Amniotic epithelial cell (primary cell): ENCODE data around the gene FBXL14.

Source experiments
- DNase-seq: peaks from one replicate; pipeline ENCODE4 v3.0.0-alpha.2; 2010; ENCODE audit warnings: low read depth

Gene FBXL14, protein sequence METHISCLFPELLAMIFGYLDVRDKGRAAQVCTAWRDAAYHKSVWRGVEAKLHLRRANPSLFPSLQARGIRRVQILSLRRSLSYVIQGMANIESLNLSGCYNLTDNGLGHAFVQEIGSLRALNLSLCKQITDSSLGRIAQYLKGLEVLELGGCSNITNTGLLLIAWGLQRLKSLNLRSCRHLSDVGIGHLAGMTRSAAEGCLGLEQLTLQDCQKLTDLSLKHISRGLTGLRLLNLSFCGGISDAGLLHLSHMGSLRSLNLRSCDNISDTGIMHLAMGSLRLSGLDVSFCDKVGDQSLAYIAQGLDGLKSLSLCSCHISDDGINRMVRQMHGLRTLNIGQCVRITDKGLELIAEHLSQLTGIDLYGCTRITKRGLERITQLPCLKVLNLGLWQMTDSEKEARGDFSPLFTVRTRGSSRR

DNA sequence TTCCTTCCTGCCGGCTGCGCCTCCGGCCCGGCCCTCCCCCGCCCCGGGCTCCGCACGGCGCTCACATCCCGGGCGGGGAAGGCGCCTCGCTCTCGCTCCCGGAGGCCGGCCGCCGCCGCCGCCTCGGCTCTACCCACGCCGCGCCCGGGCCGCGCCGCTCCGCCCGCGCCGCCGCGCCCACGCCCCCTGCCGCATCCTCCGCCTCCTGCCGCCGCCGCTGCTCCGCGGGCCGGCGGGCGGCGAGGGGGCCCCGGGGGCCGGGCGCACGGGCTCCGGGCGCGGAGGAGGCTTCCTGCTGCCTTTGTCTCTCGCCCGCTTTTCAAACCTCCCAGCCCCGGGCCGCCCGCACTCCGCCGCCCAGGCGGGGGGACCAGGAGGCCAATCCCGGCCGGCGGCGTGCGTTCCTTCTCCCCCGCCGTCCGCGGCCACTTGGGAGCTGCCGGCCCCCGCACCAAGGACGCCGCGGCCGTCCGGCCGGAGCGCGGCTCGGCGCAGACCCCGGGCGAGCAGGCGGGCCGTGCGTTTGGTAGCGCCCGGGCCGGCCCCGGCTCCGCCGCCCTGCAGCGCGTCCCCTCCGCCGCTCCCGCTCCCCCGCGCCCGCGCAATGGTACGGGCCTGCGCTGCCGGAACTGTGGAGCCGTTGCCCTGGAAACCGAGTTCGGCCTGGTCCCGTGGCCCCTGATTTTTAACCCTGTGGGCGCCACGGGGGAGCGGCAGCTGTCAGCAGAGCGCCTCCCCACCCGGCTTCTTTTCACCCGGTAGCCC, at the start of gene FBXL14:
Gene FBXL14 (minus strand): TSS at position 321 of the 765 bp plus-strand sequence. CDS start 515 bp downstream, outside the sequence.
- peak; percentile 86 for DNase-seq

DNA sequence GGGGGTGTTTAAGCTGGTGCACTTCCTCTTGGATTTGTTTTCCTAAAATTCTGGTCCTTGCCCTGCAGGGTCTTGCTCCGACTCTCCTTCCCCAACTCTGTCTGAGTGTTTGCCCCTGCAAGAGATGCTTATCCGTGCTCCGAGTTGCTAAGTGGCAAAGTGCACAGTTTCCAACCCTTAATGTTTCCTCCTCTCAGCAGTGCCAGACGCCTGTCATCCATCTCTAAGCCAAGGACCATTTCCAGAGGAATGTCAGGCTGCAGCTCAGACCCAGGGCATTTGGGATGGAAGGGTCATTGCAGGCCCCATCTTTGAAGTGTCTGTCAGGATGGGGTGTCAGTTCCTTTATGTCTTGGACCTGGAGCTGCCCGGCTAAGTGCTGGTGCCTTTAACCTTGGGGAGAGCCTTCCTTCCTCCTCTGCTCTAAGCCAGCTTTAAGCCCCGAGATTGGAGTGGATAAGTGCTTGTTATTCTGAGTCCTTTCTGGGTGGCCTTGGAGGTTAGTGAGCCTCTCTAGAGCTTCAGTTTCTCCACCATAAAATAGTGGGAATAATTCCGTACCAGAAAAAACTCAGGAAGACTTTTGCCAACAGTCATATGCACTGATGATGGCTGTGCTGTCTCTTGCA, 49.6 kb upstream of the FBXL14 start:
- no peak for DNase-seq

DNA sequence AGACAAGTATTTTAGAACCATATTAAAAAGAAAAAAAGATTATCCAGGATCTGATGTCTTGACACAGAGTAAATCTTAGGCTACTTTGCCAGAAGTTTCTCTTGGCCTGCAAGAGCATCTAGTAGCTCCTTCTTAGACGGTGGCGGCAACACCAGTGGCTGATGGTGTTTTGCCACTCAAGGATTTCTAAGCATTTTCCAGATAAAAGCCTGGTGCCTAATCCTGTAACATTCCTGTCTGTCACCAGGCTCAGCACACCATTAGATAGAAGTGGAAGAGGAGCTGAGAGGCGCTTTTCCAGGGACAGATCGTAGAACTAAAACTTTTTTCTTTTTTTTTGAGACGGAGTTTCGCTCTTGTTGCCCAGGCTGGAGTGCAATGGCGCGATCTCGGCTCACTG, 48.7 kb upstream of the FBXL14 start:
- no peak for DNase-seq

DNA sequence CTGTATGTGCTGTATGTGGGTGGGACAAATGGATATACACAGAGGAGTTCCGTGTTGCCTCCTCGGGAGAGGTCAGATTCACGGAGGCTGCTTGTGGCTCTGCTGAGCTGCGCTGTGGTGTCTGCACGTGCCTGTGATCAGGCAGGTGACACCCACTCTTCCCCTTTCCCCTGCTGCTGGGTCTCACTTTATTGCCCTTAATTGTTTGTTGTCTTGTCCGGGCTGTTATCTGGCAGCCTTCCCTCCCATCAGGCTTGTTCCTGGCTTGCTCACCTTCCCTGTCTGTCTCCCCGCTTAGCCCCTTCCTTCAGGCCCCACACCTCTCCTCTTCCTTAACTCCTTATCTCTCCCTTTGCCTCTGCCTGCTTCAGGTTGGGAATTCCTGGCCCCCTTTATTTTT, 48.1 kb upstream of the FBXL14 start:
- no peak for DNase-seq

DNA sequence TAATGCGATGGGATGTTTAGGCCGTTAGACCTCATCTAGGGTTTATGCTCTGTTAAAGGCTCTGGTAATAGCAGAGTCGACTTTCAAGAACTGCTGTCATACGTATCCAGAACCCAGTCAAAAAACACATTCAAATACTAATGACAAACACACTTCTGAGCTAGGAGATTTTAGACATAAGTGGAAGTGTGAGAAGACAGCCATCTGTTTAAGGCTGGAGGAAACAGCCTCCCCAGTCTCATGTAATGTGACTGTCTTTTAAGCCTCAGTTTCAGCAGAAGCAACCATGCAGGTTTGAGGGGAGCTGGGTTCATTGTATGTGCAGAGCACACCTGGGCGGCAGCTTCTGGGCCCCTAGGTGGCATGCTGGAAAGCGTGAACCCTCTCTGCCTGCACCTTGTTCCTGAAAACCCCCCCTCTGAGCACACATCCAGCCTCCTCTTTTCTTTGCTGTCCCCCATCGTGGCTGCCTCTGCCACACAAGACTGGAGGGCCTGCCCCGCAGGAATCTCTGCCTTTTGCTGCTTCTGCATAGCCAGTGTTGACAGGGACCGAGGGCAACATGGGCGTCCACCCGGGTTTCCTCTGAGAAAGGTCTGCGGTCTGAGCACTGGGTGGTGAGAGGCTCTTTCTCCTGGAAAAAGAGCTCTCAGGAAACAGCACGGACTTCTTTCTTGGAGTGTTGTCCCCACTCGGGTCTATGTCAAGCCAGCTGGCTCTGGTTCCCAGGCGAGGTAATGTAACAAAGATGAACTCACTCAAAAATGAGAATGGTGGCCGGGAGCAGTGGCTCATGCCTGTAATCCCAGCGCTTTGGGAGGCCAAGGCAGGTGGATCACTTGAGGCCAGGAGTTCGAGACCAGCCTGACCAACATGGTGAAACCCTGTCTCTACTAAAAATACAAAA, 46.2 kb upstream of the FBXL14 start:
- DNase-seq = no peak

DNA sequence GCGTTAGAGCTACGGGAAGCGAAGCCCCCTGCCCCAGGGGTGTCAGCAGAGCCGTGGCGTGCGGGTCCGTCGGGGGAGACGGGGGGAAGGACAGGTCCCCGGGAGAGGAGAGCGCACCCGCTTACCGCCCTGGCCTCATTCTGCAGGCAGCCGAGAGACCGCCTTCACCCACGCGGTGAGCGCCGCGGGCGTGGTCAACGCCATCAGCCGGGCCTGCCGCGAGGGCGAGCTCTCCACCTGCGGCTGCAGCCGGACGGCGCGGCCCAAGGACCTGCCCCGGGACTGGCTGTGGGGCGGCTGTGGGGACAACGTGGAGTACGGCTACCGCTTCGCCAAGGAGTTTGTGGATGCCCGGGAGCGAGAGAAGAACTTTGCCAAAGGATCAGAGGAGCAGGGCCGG, 45.2 kb upstream of the FBXL14 start:
- DNase-seq = no peak

DNA sequence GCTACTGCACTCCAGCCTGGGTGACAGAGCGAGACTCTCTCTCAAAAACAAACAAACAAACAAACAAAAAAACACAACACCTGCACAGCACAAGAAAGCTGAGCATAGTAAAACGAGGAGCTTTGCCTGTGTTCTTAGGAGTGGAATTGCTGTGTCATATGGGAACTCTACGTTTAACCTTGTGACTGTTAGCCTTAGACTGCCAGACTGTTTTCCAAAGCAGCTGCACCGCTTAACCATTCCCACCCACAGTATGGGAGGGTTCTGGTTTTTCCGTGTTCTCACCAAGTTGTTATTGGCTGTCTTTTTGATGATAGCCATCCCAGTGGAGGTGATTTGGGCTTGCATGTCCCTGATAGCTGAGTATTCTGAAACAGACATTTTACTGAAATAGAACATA, 43.8 kb upstream of the FBXL14 start:
- DNase-seq = no peak

DNA sequence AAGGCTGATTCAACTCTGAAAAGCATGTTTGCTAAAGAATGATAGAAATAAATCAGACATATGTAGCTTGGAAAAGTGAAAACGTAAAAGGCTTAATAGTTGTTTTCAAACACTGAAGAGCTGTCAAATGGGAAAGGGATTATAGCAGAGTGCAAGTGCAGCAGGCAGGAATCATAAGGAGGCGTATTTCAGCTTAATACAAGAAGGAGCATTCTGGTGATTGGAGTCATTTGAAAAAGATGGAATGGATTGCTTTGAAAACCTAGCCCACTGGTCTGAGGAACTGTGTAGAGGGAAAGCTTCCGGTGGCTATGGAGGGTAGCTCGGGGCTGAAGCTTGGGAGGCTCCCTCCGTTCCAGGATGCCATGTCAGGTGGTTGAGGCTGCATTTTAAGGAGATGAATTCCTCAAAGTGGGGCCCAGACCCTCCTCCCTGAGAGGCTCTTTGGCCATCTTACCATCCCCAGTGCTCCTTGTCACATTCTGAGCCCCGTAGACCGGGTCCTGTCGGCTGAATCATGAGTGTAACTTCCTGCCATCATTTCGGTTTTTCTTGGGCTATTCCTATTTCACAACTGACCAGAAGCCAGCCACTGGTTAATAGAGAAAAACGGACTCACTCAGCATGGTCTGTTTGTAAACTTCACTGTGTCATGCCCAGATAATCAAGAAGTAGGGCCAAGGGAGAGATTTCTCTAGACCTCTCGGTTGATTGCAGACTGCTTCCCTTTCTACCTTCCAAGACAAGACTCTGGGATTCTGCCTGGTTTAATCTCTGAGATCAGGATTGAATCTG, 41.1 kb upstream of the FBXL14 start:
- DNase-seq = peak; percentile 57

DNA sequence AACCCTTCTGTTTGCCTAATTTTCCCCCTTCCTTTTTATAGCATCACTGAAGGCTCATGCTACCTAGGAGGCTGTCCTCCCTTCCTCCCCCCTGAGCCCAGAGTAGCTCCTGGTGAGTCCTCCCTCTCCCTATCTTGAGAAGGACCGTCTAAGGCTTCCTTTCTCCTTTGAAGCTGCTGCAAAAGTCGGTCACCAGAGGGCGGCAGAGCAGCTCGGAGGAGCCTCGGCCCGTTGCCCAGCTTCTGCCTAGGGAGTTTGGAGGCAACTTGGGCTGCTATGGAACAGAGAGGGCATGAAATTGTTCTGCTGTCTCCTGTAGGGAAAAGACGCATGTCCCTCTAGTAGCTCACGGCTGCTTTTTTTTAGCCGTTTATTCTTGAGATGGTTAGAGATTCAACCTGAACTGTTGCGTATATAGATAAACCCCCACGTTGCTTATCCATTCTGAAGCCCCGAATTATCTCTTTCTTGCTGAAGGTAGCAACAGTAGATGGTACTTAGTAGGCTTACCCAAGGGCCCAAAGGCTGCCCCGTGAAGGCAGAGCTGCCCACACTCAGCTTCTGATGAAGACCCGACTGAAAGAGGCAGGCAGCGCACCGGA, 40.3 kb upstream of the FBXL14 start:
- peak; percentile 69 for DNase-seq

DNA sequence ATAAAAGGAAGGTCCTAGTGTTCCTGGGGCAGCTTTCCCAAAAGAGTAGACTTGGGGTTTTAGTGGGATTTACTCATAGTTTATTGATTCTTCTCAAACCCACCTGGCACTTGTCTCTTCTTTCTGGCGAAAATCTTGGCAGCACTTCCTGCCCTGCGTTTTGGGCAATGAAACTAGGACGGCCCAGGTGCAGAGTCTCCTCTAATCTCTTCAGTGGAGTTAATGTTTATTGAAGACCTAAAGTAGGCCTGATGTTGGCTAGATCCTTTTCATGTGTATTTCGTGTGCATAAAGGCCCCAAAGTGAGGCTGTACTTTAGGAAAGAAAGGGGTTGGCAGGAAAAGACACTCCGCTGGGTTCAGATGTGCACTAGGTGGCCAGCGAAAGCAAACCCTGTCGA, 39.8 kb upstream of the FBXL14 start:
- DNase-seq = no peak

DNA sequence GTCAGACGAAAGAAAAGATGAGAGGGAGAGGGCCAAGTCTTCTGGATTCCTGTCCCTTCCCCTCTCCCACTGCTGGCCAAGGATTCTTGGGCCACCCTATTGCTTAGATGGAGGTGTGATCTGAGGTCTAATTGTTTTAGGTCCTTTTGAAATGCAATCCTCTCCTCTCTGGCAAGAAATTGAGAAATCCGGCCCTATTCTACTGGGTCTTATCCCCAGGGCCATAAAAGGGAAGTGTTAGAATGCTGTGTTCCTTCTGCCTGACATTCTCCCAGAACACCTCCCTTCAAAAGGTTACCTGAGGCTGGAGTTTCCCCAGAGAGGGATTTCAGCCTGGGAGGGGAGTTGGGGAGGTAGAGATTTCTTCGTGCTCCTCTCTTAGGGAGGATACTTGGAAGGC, 39.1 kb upstream of the FBXL14 start:
- DNase-seq = no peak

DNA sequence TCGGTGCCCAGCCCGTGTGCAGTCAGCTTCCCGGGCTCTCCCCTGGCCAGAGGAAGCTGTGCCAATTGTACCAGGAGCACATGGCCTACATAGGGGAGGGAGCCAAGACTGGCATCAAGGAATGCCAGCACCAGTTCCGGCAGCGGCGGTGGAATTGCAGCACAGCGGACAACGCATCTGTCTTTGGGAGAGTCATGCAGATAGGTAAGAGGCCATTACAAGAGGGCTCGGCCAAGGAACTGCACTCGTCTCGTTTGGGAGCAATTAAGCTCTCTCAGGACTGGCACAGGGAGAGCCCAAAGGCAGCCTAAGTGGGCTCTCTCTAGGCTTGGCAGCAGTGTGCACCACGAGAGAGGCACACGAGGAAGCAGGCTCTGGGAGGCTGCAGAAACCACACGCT, 38.3 kb upstream of the FBXL14 start:
- no peak for DNase-seq

DNA sequence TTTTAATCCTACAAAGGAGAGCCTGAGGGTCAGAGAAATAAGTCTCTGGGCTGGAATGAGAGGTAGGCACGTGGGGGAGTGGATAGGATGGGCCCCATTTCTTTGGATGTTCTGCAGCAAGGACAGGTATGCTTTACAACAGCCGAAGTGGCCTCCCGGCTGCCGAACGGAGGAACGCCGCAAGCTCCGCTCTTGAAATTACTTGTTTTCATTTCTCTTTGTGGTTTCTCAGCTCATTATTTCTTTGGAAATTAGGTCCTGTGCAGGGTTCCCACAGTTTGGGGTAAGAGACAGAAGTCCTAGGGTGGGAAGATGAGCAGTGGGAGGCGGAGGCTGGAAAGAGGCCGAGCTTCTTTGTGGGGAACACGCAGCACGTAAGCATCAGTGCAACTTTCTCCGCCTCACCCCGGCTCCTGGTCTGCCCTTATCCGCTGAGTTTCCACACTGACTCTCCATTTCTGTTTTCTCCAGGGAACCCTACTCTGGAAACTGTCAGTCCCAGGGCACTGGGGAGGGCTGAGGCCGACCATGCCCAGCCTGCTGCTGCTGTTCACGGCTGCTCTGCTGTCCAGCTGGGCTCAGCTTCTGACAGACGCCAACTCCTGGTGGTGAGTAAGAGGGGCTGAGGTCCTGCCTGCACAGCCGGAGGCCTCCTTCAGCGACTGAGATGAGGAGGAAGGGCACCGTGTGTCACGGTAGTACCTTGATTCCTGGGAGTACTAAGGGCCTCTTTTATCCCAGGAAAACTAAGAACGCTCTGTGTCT, 36.6 kb upstream of the FBXL14 start:
- peak; percentile 68 for DNase-seq

DNA sequence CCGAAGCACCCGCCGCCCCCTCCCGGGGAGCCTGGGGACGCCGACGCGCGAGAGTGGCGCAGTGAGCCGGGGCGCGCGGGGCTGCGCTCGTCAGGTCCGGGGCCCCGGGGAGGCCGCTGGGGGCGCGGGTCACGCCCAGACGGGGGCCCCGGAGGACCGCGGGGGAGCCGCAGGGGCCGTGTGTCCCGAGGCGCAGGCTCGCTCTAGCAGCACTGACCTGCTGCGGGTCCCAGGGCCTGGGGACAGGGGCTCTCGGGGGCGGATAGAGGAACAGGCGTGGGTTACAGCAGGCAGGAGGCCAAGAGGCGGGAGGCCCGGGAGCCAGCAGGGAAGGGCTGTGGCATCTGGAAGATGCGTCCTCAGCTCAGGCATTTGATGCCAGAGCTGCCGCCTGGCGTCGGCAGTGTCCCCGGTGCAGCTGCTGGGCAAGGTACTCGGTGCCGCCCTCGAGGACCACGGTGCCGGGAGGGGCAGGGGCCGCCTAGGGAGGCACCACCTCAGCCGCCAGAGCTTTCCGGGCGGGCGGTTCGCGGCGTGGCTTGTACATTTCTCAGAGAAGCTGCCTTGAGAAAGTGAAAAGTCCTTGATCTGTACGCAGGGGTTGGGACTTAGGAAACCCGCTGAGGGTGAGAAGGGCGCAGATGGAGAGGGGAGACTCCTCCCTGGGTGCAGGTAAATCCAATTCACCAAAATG, 35.9 kb upstream of the FBXL14 start:
- DNase-seq = peak; percentile 15

DNA sequence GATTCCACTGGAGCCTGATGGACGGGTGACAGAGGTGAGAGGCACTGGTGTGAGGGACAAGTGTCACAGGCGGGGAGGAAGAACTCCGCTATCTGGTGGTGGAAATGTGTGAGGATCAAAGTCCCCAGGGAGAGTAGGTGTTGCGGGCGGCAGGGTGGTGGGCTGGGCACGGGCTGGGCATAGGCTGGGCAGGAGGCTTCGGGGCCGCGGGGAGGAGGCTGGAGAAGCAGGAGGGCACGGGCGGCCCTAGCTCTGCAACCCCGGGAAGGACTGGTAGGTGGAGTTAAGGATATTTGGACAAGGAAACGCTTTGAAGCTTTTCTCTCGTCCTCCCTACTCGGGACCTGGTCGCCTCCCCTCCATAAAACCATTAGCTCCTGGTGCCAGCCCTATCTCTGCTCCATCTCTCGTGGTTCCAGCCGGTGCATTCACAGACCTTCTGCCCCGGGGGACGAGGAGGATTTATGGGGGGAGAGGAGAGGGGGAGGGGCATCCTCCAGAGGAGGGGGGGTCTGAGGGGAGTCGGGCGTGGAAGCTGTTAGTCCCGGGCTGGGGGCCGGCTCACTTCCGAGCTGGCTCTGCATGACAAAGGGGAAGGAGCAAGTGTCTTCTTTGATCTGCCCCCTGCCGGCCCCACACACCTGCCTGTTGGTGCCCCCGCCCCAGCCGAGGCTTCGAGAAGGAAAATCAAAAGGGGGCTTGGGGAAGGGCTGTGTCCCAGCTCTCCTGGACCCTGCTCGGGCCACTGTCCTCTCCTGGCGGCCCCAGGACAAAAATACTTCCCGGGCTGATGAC, 35.2 kb upstream of the FBXL14 start:
- no peak for DNase-seq

DNA sequence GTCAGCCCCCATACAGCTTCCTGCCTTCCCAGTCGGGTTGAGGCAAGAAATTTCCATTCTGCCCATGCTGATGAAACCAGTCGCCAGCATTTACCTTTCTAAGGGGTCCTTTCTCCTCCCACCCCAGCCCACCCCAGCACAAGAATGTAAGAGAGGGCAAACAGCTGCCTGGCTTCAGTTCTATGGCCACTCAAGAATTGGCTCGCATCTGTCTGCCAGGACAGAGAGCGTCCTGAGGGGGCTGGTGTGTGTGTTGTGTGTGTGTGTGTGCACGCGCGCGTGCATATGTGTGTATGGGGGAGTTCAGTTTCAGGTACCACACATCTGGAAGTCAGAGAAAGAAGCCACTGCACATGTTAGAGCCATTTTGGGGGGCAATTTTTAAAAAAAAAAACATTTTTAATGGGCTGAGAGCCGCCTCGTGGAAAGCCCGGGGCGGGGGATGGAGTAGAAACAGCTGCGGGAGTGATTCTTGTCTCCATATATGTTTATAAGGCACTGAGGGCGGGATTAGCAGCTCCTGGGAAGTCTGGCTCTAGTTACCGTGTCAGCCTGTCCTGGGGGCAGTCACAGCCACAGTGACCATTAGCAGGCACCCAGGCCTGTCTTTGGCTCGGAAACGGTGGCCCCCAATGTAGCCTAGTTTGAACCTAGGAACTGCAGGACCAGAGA, 34.4 kb upstream of the FBXL14 start, which contains the start of gene WNT5B:
Gene WNT5B (plus strand): TSS at position 566 of the 672 bp plus-strand sequence. CDS start 2,124 bp downstream, outside the sequence.
- DNase-seq = no peak

DNA sequence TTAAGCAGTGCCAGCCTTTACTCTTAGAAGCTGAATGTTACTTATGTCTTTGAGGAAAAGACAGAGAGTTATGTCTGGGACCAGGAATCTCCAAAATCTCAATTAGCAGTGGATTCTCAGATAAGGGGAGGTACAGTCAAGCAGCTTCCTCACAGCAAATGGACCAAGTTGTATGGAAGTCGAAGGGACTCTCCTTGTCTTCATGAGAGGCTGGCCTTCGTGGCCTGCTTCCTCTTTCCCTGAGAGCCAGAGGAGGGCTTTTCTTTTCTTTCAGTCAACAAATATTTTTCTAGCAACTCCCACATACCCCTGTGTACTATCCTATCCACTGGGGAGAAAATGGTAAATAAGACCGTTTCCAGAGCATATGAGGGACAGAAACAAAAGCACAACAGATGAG, 28.0 kb upstream of the FBXL14 start:
- DNase-seq = no peak

DNA sequence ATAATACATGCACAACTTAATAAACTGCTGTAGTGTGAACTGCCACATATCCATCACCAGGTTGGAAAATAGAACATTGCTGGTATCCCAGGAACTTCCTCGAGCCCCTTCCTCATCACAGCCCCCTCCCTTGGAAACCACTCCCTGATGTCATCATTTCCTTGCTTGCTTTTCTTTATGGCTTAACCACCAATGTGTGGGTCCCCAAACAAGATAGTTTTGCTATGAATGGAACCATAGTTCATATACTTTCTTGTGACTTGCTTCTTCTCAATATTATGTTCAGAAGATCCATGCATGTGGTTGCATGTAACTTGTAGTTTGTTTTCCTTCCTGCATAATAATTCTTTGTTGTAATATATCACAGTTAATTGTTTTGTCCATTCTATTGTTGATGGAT, 25.7 kb upstream of the FBXL14 start:
- no peak for DNase-seq
